Neural cell (in vitro differentiated cells): ENCODE measurements around the gene UTP3. TPM values are rescaled to one million over a fixed set of nuclear protein-coding genes. Genes with fewer than 3 reads are reported as not detected.

Source experiments
- H2AFZ ChIP-seq: fragments of 200-600, 300-800 bp; sonication (generic), shearing (Covaris generic); 2 replicates; pipeline ENCODE4 v1.6.0; 2014; ENCODE audit warnings: low read depth, mild to moderate bottlenecking, antibody characterized with exemption, low read length, moderate library complexity
- H3F3A ChIP-seq: fragments of 200-600 bp; shearing (Covaris generic); 2 replicates; pipeline ENCODE4 v1.6.1; 2016; ENCODE audit warnings: mild to moderate bottlenecking, moderate library complexity, mixed read lengths, antibody characterized with exemption, low read length; ENCODE audit not compliant: insufficient read depth, poor library complexity, severe bottlenecking
- H3K27ac ChIP-seq: fragments of 200-600, 300-800 bp; sonication (generic), shearing (Covaris generic); 2 replicates; pipeline ENCODE4 v1.5.1; 2014; ENCODE audit warnings: mild to moderate bottlenecking, low read length, moderate library complexity
- H3K27me3 ChIP-seq: fragments of 300-800, 200-600 bp; sonication (generic), shearing (Covaris generic); 2 replicates; pipeline ENCODE4 v1.6.0; 2014; ENCODE audit warnings: mild to moderate bottlenecking, low read depth, low read length, moderate library complexity; ENCODE audit not compliant: insufficient read depth
- H3K36me3 ChIP-seq: fragments of 300-800, 200-600 bp; sonication (generic), shearing (Covaris generic); 2 replicates; pipeline ENCODE4 v1.5.1; 2014; ENCODE audit warnings: mild to moderate bottlenecking, antibody characterized with exemption, low read length, moderate library complexity; ENCODE audit not compliant: insufficient read depth
- H3K4me2 ChIP-seq: fragments of 300-800, 200-600 bp; sonication (generic), shearing (Covaris generic); 2 replicates; pipeline ENCODE4 v1.6.0; 2014; ENCODE audit warnings: mild to moderate bottlenecking, low read length
- H3K4me3 ChIP-seq: fragments of 300-800, 200-600 bp; sonication (generic), shearing (Covaris generic); 2 replicates; pipeline ENCODE4 v1.5.1; 2014; ENCODE audit warnings: mild to moderate bottlenecking, low read length, moderate library complexity
- H3K79me2 ChIP-seq: fragments of 200-600 bp; shearing (Covaris generic); replicated peaks from 2 replicates; pipeline ENCODE4 v1.6.0; 2014; ENCODE audit warnings: mild to moderate bottlenecking, low read length, moderate library complexity; ENCODE audit not compliant: insufficient read depth
- H3K9ac ChIP-seq: fragments of 300-800, 200-600 bp; sonication (generic), shearing (Covaris generic); 2 replicates; pipeline ENCODE4 v1.6.1; 2016; ENCODE audit warnings: mild to moderate bottlenecking, low read length, mixed read lengths
- H3K9me2 ChIP-seq: fragments of 200-600 bp; shearing (Covaris generic); 2 replicates; pipeline ENCODE4 v1.6.1; 2016; ENCODE audit warnings: mild to moderate bottlenecking, low read length, mixed read lengths; ENCODE audit not compliant: insufficient read depth
- H3K9me3 ChIP-seq: fragments of 200-600, 300-800 bp; sonication (generic), shearing (Covaris generic); 2 replicates; pipeline ENCODE4 v1.6.1; 2016; ENCODE audit warnings: mild to moderate bottlenecking, mixed run types, low read length, moderate library complexity, mixed read lengths
- H4K20me1 ChIP-seq: fragments of 200-600 bp; shearing (Covaris generic); 2 replicates; pipeline ENCODE4 v1.6.1; 2016; ENCODE audit warnings: mild to moderate bottlenecking, mixed run types; ENCODE audit not compliant: insufficient read depth
- CTCF ChIP-seq: fragments of 450-650 bp; IDR thresholded peaks from 2 replicates; pipeline ENCODE4 v1.5.1; 2014; ENCODE audit warnings: antibody characterized with exemption, mild to moderate bottlenecking, moderate library complexity; ENCODE audit not compliant: poor library complexity, severe bottlenecking
- EP300 ChIP-seq: fragments of 450-650 bp; conservative IDR thresholded peaks from 2 replicates; pipeline ENCODE4 v1.6.1; 2014; ENCODE audit warnings: antibody characterized with exemption, mild to moderate bottlenecking, moderate library complexity; ENCODE audit not compliant: poor library complexity, severe bottlenecking
- EZH2 ChIP-seq: fragments of 200-600, 300-800 bp; shearing (Covaris generic), sonication (generic); IDR thresholded peaks from 2 replicates; pipeline ENCODE4 v1.6.1; 2014; ENCODE audit warnings: antibody characterized with exemption, low read length, borderline replicate concordance, mild to moderate bottlenecking; ENCODE audit not compliant: insufficient read depth, poor library complexity, severe bottlenecking
- MXI1 ChIP-seq: fragments of 450-650 bp; conservative IDR thresholded peaks from 2 replicates; pipeline ENCODE4 v1.6.1; 2014; ENCODE audit warnings: antibody characterized with exemption, mild to moderate bottlenecking; ENCODE audit not compliant: poor library complexity, severe bottlenecking
- POLR2AphosphoS5 ChIP-seq: IDR thresholded peaks from 2 replicates; pipeline ENCODE4 v1.6.1; 2012
- RAD21 ChIP-seq: fragments of 450-650 bp; conservative IDR thresholded peaks from 2 replicates; pipeline ENCODE4 v1.6.1; 2014; ENCODE audit warnings: antibody characterized with exemption, mild to moderate bottlenecking, moderate library complexity
- REST ChIP-seq: IDR thresholded peaks from 2 replicates; pipeline ENCODE4 v1.6.1; 2012; ENCODE audit warnings: borderline replicate concordance
- SMC3 ChIP-seq: fragments of 450-650 bp; conservative IDR thresholded peaks from 2 replicates; pipeline ENCODE4 v1.6.1; 2014; ENCODE audit warnings: antibody characterized with exemption, mild to moderate bottlenecking, moderate library complexity; ENCODE audit not compliant: poor library complexity
- TAF1 ChIP-seq: IDR thresholded peaks from 2 replicates; pipeline ENCODE4 v1.6.1; 2012; ENCODE audit warnings: low read depth
- polyA plus RNA-seq: library from polyadenylated mRNA; depleted of rRNA; stranded (reverse); fragments of >200 nt; gene quantifications from 2 replicates; pipeline ENCODE4 v1.2.3, GENCODE V29; 2014

The UTP3 gene
- polyA plus RNA-seq, 1 donor from 2014 or later, result 11.3 TPM

GRCh38 chr4:70666369-70666768 lies 22.0 kb upstream of the UTP3 start, which contains the start of gene JCHAIN:
Gene JCHAIN, minus strand, starts transcription at chr4:70666508. Its CDS starts 18 bp downstream, at chr4:70666490.
- TF ChIP-seq REST, result no peak
- TF ChIP-seq CTCF, result no peak
- TF ChIP-seq EZH2, result no peak
- TF ChIP-seq MXI1, result no peak
- TF ChIP-seq POLR2AphosphoS5, result no peak
- TF ChIP-seq RAD21, result no peak
- no peak for TF ChIP-seq EP300
- TF ChIP-seq TAF1, result no peak
- no peak for TF ChIP-seq SMC3
- H2AFZ ChIP-seq, result no peak within 1 kb of the TSS
- no peak within 1 kb of the TSS for H3K4me2 ChIP-seq
- H4K20me1 ChIP-seq, result no peaks in the 10 kb centered on the region
- no peaks in the 10 kb centered on the region for H3K36me3 ChIP-seq
- H3K9me2 ChIP-seq, result no peaks in the 10 kb centered on the region
- H3F3A ChIP-seq, result no peaks in the 10 kb centered on the region
- no peaks in the 10 kb centered on the region for H3K27me3 ChIP-seq
- H3K79me2 ChIP-seq, result no peaks in the 10 kb centered on the region
- H3K4me3 ChIP-seq, result no peak within 1 kb of the TSS
- no peak within 1 kb of the TSS for H3K27ac ChIP-seq
- no peaks in the 10 kb centered on the region for H3K9me3 ChIP-seq
- H3K9ac ChIP-seq, result no peak within 1 kb of the TSS

- no peak overlapping the region for H3K4me3 ChIP-seq
- H3K79me2 ChIP-seq, result no peaks in the 10 kb centered on the region
- H3K36me3 ChIP-seq, result no peaks in the 10 kb centered on the region
- TF ChIP-seq EP300 (no peak), POLR2AphosphoS5 (no peak), RAD21 (no peak), CTCF (no peak), EZH2 (no peak), TAF1 (no peak), REST (no peak), SMC3 (no peak), MXI1 (no peak)
- H4K20me1 ChIP-seq, result no peaks in the 10 kb centered on the region
- no peak overlapping the region for H3K9ac ChIP-seq
- H3K9me2 ChIP-seq, result no peaks in the 10 kb centered on the region
- H3K27ac ChIP-seq, result no peak overlapping the region
- no peaks in the 10 kb centered on the region for H3F3A ChIP-seq
- no peak overlapping the region for H2AFZ ChIP-seq
- no peaks in the 10 kb centered on the region for H3K27me3 ChIP-seq
- H3K9me3 ChIP-seq, result no peaks in the 10 kb centered on the region
- H3K4me2 ChIP-seq, result no peak overlapping the region
Measured at GRCh38 chr4:70667740-70668535, 20.4 kb upstream of the UTP3 start.
